H9 (cell line): ENCODE measurements around the gene CDH4. TPM values are rescaled to one million over a fixed set of nuclear protein-coding genes. Genes with fewer than 3 reads are reported as not detected.

Source experiments
- DNase-seq: peaks from one replicate; pipeline ENCODE4 v3.0.0-alpha.2; 2017
- H2AFZ ChIP-seq: one replicate; pipeline ENCODE4 v1.6.1; 2013; ENCODE audit warnings: mild to moderate bottlenecking, low read length, control low read depth, moderate library complexity
- H2AK5ac ChIP-seq: 2 replicates; pipeline ENCODE4 v1.6.1; 2013; ENCODE audit warnings: low read length, control low read depth, mixed read lengths; ENCODE audit not compliant: insufficient read length
- H2BK120ac ChIP-seq: one replicate; pipeline ENCODE4 v1.6.1; 2013; ENCODE audit warnings: low read depth, mild to moderate bottlenecking, low read length, control low read depth, inconsistent platforms; ENCODE audit not compliant: poor library complexity, severe bottlenecking
- H2BK12ac ChIP-seq: 2 replicates; pipeline ENCODE4 v1.6.1; 2013; ENCODE audit warnings: low read length, control low read depth, mixed read lengths, low read depth; ENCODE audit not compliant: insufficient read length
- H2BK15ac ChIP-seq: 2 replicates; pipeline ENCODE4 v1.6.1; 2013; ENCODE audit warnings: low read depth, low read length, control low read depth
- H2BK20ac ChIP-seq: one replicate; pipeline ENCODE4 v1.6.1; 2013; ENCODE audit warnings: low read depth, mild to moderate bottlenecking, low read length, control low read depth, inconsistent platforms; ENCODE audit not compliant: poor library complexity, severe bottlenecking
- H2BK5ac ChIP-seq: 2 replicates; pipeline ENCODE4 v1.6.1; 2013; ENCODE audit warnings: low read length, control low read depth, mixed read lengths; ENCODE audit not compliant: insufficient read length
- H3K14ac ChIP-seq: 2 replicates; pipeline ENCODE4 v1.6.1; 2013; ENCODE audit warnings: low read length, control low read depth; ENCODE audit not compliant: insufficient read depth
- H3K18ac ChIP-seq: 2 replicates; pipeline ENCODE4 v1.6.1; 2013; ENCODE audit warnings: low read depth, mild to moderate bottlenecking, mixed read lengths, low read length, control low read depth; ENCODE audit not compliant: insufficient read length
- H3K23ac ChIP-seq: 2 replicates; pipeline ENCODE4 v1.6.1; 2013; ENCODE audit warnings: low read length, control low read depth, mixed read lengths, low read depth; ENCODE audit not compliant: insufficient read length
- H3K23me2 ChIP-seq: 2 replicates; pipeline ENCODE4 v1.6.1; 2013; ENCODE audit warnings: low read depth, mild to moderate bottlenecking, mixed read lengths, low read length, control low read depth; ENCODE audit not compliant: insufficient read length, poor library complexity, severe bottlenecking
- H3K27ac ChIP-seq: 2 replicates; pipeline ENCODE4 v1.5.1; 2013; ENCODE audit warnings: low read length, control low read depth, mixed read lengths, low read depth; ENCODE audit not compliant: insufficient read length
- H3K27me3 ChIP-seq: 2 replicates; pipeline ENCODE4 v1.6.1; 2013; ENCODE audit warnings: low read length, control low read depth, inconsistent platforms; ENCODE audit not compliant: insufficient read depth
- H3K4ac ChIP-seq: 2 replicates; pipeline ENCODE4 v1.6.1; 2013; ENCODE audit warnings: low read depth, mild to moderate bottlenecking, control low read depth, inconsistent platforms, low read length, moderate library complexity
- H3K4me1 ChIP-seq: 2 replicates; pipeline ENCODE4 v1.6.1; 2013; ENCODE audit warnings: low read length, control low read depth, inconsistent platforms; ENCODE audit not compliant: insufficient read depth
- H3K4me2 ChIP-seq: 2 replicates; pipeline ENCODE4 v1.6.1; 2013; ENCODE audit warnings: low read length, control low read depth, mixed read lengths; ENCODE audit not compliant: insufficient read length, insufficient read depth
- H3K56ac ChIP-seq: 2 replicates; pipeline ENCODE4 v1.6.1; 2013; ENCODE audit warnings: low read depth, mild to moderate bottlenecking, mixed read lengths, low read length, control low read depth; ENCODE audit not compliant: insufficient read length
- H3K79me1 ChIP-seq: 2 replicates; pipeline ENCODE4 v1.6.1; 2013; ENCODE audit warnings: low read depth, mild to moderate bottlenecking, moderate library complexity, low read length, control low read depth, inconsistent platforms; ENCODE audit not compliant: insufficient read depth, poor library complexity, severe bottlenecking
- H3K79me2 ChIP-seq: 2 replicates; pipeline ENCODE4 v1.6.1; 2013; ENCODE audit warnings: low read length, control low read depth, inconsistent platforms; ENCODE audit not compliant: insufficient read depth
- H3K9ac ChIP-seq: 2 replicates; pipeline ENCODE4 v1.6.1; 2013; ENCODE audit warnings: low read length, control low read depth, mixed read lengths; ENCODE audit not compliant: insufficient read length; ENCODE audit errors: extremely low read depth
- H3K9me3 ChIP-seq: one replicate; pipeline ENCODE4 v1.6.1; 2013; ENCODE audit warnings: low read depth, low read length, inconsistent platforms; ENCODE audit not compliant: control insufficient read depth
- H3T11ph ChIP-seq: one replicate; pipeline ENCODE4 v1.6.1; 2013; ENCODE audit warnings: mild to moderate bottlenecking, low read length, control low read depth, inconsistent platforms
- H4K20me1 ChIP-seq: one replicate; pipeline ENCODE4 v1.6.1; 2013; ENCODE audit not compliant: control insufficient read depth, insufficient read length, insufficient read depth
- H4K5ac ChIP-seq: 2 replicates; pipeline ENCODE4 v1.6.1; 2013; ENCODE audit warnings: low read depth, mild to moderate bottlenecking, mixed read lengths, low read length, control low read depth; ENCODE audit not compliant: insufficient read length
- H4K8ac ChIP-seq: replicated peaks from 2 replicates; pipeline ENCODE4 v1.6.1; 2013; ENCODE audit warnings: low read length, control low read depth, mixed read lengths, low read depth; ENCODE audit not compliant: insufficient read length
- H4K91ac ChIP-seq: 2 replicates; pipeline ENCODE4 v1.6.1; 2013; ENCODE audit warnings: low read depth, mild to moderate bottlenecking, moderate library complexity, mixed read lengths, low read length, control low read depth; ENCODE audit not compliant: insufficient read length
- H3K27ac Mint-ChIP-seq, 3 experiments: 2 replicates in 2 of 3; 3 replicates in 1 of 3; pipeline ENCODE4 v1.8.0; 2020 to 2021; ENCODE audit warnings: mixed read lengths in 3 of 3, mild to moderate bottlenecking in 1 of 3, moderate library complexity in 1 of 3
- H3K27me3 Mint-ChIP-seq: 2 replicates; pipeline ENCODE4 v1.8.0; 2021; ENCODE audit warnings: low read depth, mild to moderate bottlenecking, moderate library complexity, mixed read lengths
- H3K36me3 Mint-ChIP-seq, 3 experiments: 2 replicates in 2 of 3; 3 replicates in 1 of 3; pipeline ENCODE4 v1.8.0; 2020 to 2021; ENCODE audit warnings: low read depth in 3 of 3, mixed read lengths in 3 of 3; ENCODE audit not compliant: insufficient read depth in 1 of 3
- H3K4me1 Mint-ChIP-seq, 2 experiments: 2 replicates each; pipeline ENCODE4 v1.8.0; 2020; ENCODE audit warnings: mixed read lengths in 2 of 2
- H3K4me3 Mint-ChIP-seq, 2 experiments: 2 replicates in 1 of 2; 3 replicates in 1 of 2; pipeline ENCODE4 v1.8.0; 2020 to 2021; ENCODE audit warnings: mild to moderate bottlenecking in 2 of 2, mixed read lengths in 2 of 2, moderate library complexity in 1 of 2
- H3K9me3 Mint-ChIP-seq, 2 experiments: 2 replicates in 1 of 2; 3 replicates in 1 of 2; pipeline ENCODE4 v1.8.0; 2020; ENCODE audit warnings: mild to moderate bottlenecking in 2 of 2, mixed read lengths in 2 of 2, moderate library complexity in 1 of 2
- whole genome bisulfite sequencing: extraction: QIAGEN DNeasy Blood & Tissue Kit; methylation state at CpG from one replicate; pipeline ENCODE4 v1.1.7; 2013; ENCODE audit warnings: missing lambda C conversion rate, low lambda C conversion rate, mixed read lengths; ENCODE audit not compliant: insufficient read length; ENCODE audit errors: extremely low coverage; 5-methylcytosine and 5-hydroxymethylcytosine counted together
- total RNA-seq: library from RNA; stranded (reverse); gene quantifications from 2 replicates; pipeline ENCODE4 v1.2.1, GENCODE V29; 2021
- TF ChIP-seq, protein P1 (sequence below): fragments of 200-600 bp; sonication (generic); conservative IDR thresholded peaks from 3 replicates; pipeline ENCODE4 v1.8.0; 2021; ENCODE audit warnings: antibody characterized with exemption, mild to moderate bottlenecking

CDH4 gene
- total RNA-seq, 1 experiment from 2014 or later: 3.0 TPM

DNA sequence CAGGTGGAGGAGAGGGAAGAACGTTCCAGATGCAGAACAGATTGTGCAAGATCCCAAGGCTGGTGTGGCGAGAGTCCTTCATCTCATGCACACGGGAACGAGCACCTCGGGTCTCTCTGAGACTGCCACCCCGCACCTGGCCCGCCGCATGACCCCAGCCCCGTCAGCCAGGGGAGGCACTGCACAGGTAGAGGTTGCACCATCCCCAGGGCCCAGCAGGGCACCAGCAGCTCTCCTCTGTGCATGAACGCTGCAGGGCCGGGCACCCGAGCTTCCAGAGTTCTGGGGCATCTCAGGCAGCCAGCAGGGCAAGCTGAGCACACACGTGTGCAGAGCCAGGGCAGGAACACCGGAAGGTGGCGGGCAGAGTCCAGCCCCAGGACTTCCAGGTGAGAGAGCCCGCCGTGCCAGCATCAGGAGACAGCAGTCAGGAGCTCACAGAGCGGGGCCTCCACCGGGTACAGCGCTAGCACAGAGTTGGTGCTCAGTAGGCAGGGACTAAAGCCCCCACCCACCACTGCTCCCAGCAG is 620.4 kb downstream of the CDH4 start:
- no peak overlapping the region for H4K91ac ChIP-seq
- H2BK20ac ChIP-seq: no peak overlapping the region
- no peak overlapping the region for H4K5ac ChIP-seq
- no peak overlapping the region for H3K4me3 Mint-ChIP-seq
- no peak overlapping the region for H3K56ac ChIP-seq
- H2BK5ac ChIP-seq: no peak overlapping the region
- no peaks in the 10 kb centered on the region for H3K23me2 ChIP-seq
- H3K27me3 ChIP-seq: 0 out of 2 replicates have a peak, but pooled peaks cover 2% of the 10 kb centered on the region
- no peak overlapping the region for H2AFZ ChIP-seq
- peaks cover 12 to 15% of the 10 kb centered on the region in 2 experiments for H3K9me3 Mint-ChIP-seq
- no CpG with 5 or more reads among the region's 20 CpGs for WGBS
- no peak overlapping the region for H2BK15ac ChIP-seq
- no peak overlapping the region for H4K8ac ChIP-seq
- H3K4me1 ChIP-seq: no peaks in the 10 kb centered on the region
- H3K23ac ChIP-seq: no peak overlapping the region
- H3K4me1 Mint-ChIP-seq: no peaks in the 10 kb centered on the region
- no peak overlapping the region for H3K27ac Mint-ChIP-seq
- H3K36me3 Mint-ChIP-seq: peaks cover 0 to 6% (median 5%) of the 10 kb centered on the region in 3 experiments; a peak in 4 of 7 replicates
- DNase-seq: no peak
- no peak overlapping the region for H3K4me2 ChIP-seq
- H3K79me1 ChIP-seq: no peaks in the 10 kb centered on the region
- H2BK12ac ChIP-seq: no peak overlapping the region
- peaks cover 38% of the 10 kb centered on the region for H3K27me3 Mint-ChIP-seq
- no peaks in the 10 kb centered on the region for H4K20me1 ChIP-seq
- H3K9ac ChIP-seq: no peak overlapping the region
- TF ChIP-seq, protein P1, sequence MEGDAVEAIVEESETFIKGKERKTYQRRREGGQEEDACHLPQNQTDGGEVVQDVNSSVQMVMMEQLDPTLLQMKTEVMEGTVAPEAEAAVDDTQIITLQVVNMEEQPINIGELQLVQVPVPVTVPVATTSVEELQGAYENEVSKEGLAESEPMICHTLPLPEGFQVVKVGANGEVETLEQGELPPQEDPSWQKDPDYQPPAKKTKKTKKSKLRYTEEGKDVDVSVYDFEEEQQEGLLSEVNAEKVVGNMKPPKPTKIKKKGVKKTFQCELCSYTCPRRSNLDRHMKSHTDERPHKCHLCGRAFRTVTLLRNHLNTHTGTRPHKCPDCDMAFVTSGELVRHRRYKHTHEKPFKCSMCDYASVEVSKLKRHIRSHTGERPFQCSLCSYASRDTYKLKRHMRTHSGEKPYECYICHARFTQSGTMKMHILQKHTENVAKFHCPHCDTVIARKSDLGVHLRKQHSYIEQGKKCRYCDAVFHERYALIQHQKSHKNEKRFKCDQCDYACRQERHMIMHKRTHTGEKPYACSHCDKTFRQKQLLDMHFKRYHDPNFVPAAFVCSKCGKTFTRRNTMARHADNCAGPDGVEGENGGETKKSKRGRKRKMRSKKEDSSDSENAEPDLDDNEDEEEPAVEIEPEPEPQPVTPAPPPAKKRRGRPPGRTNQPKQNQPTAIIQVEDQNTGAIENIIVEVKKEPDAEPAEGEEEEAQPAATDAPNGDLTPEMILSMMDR: no peak
- no peak overlapping the region for H3K14ac ChIP-seq
- no peak overlapping the region for H2BK120ac ChIP-seq
- no peak overlapping the region for H3K18ac ChIP-seq
- no peaks in the 10 kb centered on the region for H3K9me3 ChIP-seq
- no peaks in the 10 kb centered on the region for H3K79me2 ChIP-seq
- no peak overlapping the region for H3T11ph ChIP-seq
- H2AK5ac ChIP-seq: no peak overlapping the region
- H3K27ac ChIP-seq: no peak overlapping the region
- no peak overlapping the region for H3K4ac ChIP-seq
